H9 (cell line): Measurements from ENCODE around the gene ZNF217. TPM values are rescaled to one million over a fixed set of nuclear protein-coding genes. Genes with fewer than 3 reads are reported as not detected.

Source experiments
- DNase-seq: peaks from one replicate; pipeline ENCODE4 v3.0.0-alpha.2; 2017
- H2AFZ ChIP-seq: one replicate; pipeline ENCODE4 v1.6.1; 2013; ENCODE audit warnings: mild to moderate bottlenecking, low read length, control low read depth, moderate library complexity
- H2AK5ac ChIP-seq: 2 replicates; pipeline ENCODE4 v1.6.1; 2013; ENCODE audit warnings: low read length, control low read depth, mixed read lengths; ENCODE audit not compliant: insufficient read length
- H2BK120ac ChIP-seq: one replicate; pipeline ENCODE4 v1.6.1; 2013; ENCODE audit warnings: low read depth, mild to moderate bottlenecking, low read length, control low read depth, inconsistent platforms; ENCODE audit not compliant: poor library complexity, severe bottlenecking
- H2BK12ac ChIP-seq: 2 replicates; pipeline ENCODE4 v1.6.1; 2013; ENCODE audit warnings: low read length, control low read depth, mixed read lengths, low read depth; ENCODE audit not compliant: insufficient read length
- H2BK15ac ChIP-seq: 2 replicates; pipeline ENCODE4 v1.6.1; 2013; ENCODE audit warnings: low read depth, low read length, control low read depth
- H2BK20ac ChIP-seq: one replicate; pipeline ENCODE4 v1.6.1; 2013; ENCODE audit warnings: low read depth, mild to moderate bottlenecking, low read length, control low read depth, inconsistent platforms; ENCODE audit not compliant: poor library complexity, severe bottlenecking
- H2BK5ac ChIP-seq: 2 replicates; pipeline ENCODE4 v1.6.1; 2013; ENCODE audit warnings: low read length, control low read depth, mixed read lengths; ENCODE audit not compliant: insufficient read length
- H3K14ac ChIP-seq: 2 replicates; pipeline ENCODE4 v1.6.1; 2013; ENCODE audit warnings: low read length, control low read depth; ENCODE audit not compliant: insufficient read depth
- H3K18ac ChIP-seq: 2 replicates; pipeline ENCODE4 v1.6.1; 2013; ENCODE audit warnings: low read depth, mild to moderate bottlenecking, mixed read lengths, low read length, control low read depth; ENCODE audit not compliant: insufficient read length
- H3K23ac ChIP-seq: 2 replicates; pipeline ENCODE4 v1.6.1; 2013; ENCODE audit warnings: low read length, control low read depth, mixed read lengths, low read depth; ENCODE audit not compliant: insufficient read length
- H3K23me2 ChIP-seq: 2 replicates; pipeline ENCODE4 v1.6.1; 2013; ENCODE audit warnings: low read depth, mild to moderate bottlenecking, mixed read lengths, low read length, control low read depth; ENCODE audit not compliant: insufficient read length, poor library complexity, severe bottlenecking
- H3K27ac ChIP-seq: 2 replicates; pipeline ENCODE4 v1.5.1; 2013; ENCODE audit warnings: low read length, control low read depth, mixed read lengths, low read depth; ENCODE audit not compliant: insufficient read length
- H3K27me3 ChIP-seq: 2 replicates; pipeline ENCODE4 v1.6.1; 2013; ENCODE audit warnings: low read length, control low read depth, inconsistent platforms; ENCODE audit not compliant: insufficient read depth
- H3K4ac ChIP-seq: 2 replicates; pipeline ENCODE4 v1.6.1; 2013; ENCODE audit warnings: low read depth, mild to moderate bottlenecking, control low read depth, inconsistent platforms, low read length, moderate library complexity
- H3K4me1 ChIP-seq: 2 replicates; pipeline ENCODE4 v1.6.1; 2013; ENCODE audit warnings: low read length, control low read depth, inconsistent platforms; ENCODE audit not compliant: insufficient read depth
- H3K4me2 ChIP-seq: 2 replicates; pipeline ENCODE4 v1.6.1; 2013; ENCODE audit warnings: low read length, control low read depth, mixed read lengths; ENCODE audit not compliant: insufficient read length, insufficient read depth
- H3K56ac ChIP-seq: 2 replicates; pipeline ENCODE4 v1.6.1; 2013; ENCODE audit warnings: low read depth, mild to moderate bottlenecking, mixed read lengths, low read length, control low read depth; ENCODE audit not compliant: insufficient read length
- H3K79me1 ChIP-seq: 2 replicates; pipeline ENCODE4 v1.6.1; 2013; ENCODE audit warnings: low read depth, mild to moderate bottlenecking, moderate library complexity, low read length, control low read depth, inconsistent platforms; ENCODE audit not compliant: insufficient read depth, poor library complexity, severe bottlenecking
- H3K79me2 ChIP-seq: 2 replicates; pipeline ENCODE4 v1.6.1; 2013; ENCODE audit warnings: low read length, control low read depth, inconsistent platforms; ENCODE audit not compliant: insufficient read depth
- H3K9ac ChIP-seq: 2 replicates; pipeline ENCODE4 v1.6.1; 2013; ENCODE audit warnings: low read length, control low read depth, mixed read lengths; ENCODE audit not compliant: insufficient read length; ENCODE audit errors: extremely low read depth
- H3K9me3 ChIP-seq: one replicate; pipeline ENCODE4 v1.6.1; 2013; ENCODE audit warnings: low read depth, low read length, inconsistent platforms; ENCODE audit not compliant: control insufficient read depth
- H3T11ph ChIP-seq: one replicate; pipeline ENCODE4 v1.6.1; 2013; ENCODE audit warnings: mild to moderate bottlenecking, low read length, control low read depth, inconsistent platforms
- H4K20me1 ChIP-seq: one replicate; pipeline ENCODE4 v1.6.1; 2013; ENCODE audit not compliant: control insufficient read depth, insufficient read length, insufficient read depth
- H4K5ac ChIP-seq: 2 replicates; pipeline ENCODE4 v1.6.1; 2013; ENCODE audit warnings: low read depth, mild to moderate bottlenecking, mixed read lengths, low read length, control low read depth; ENCODE audit not compliant: insufficient read length
- H4K8ac ChIP-seq: replicated peaks from 2 replicates; pipeline ENCODE4 v1.6.1; 2013; ENCODE audit warnings: low read length, control low read depth, mixed read lengths, low read depth; ENCODE audit not compliant: insufficient read length
- H4K91ac ChIP-seq: 2 replicates; pipeline ENCODE4 v1.6.1; 2013; ENCODE audit warnings: low read depth, mild to moderate bottlenecking, moderate library complexity, mixed read lengths, low read length, control low read depth; ENCODE audit not compliant: insufficient read length
- H3K27ac Mint-ChIP-seq, 3 experiments: 2 replicates in 2 of 3; 3 replicates in 1 of 3; pipeline ENCODE4 v1.8.0; 2020 to 2021; ENCODE audit warnings: mixed read lengths in 3 of 3, mild to moderate bottlenecking in 1 of 3, moderate library complexity in 1 of 3
- H3K27me3 Mint-ChIP-seq: 2 replicates; pipeline ENCODE4 v1.8.0; 2021; ENCODE audit warnings: low read depth, mild to moderate bottlenecking, moderate library complexity, mixed read lengths
- H3K36me3 Mint-ChIP-seq, 3 experiments: 2 replicates in 2 of 3; 3 replicates in 1 of 3; pipeline ENCODE4 v1.8.0; 2020 to 2021; ENCODE audit warnings: low read depth in 3 of 3, mixed read lengths in 3 of 3; ENCODE audit not compliant: insufficient read depth in 1 of 3
- H3K4me1 Mint-ChIP-seq, 2 experiments: 2 replicates each; pipeline ENCODE4 v1.8.0; 2020; ENCODE audit warnings: mixed read lengths in 2 of 2
- H3K4me3 Mint-ChIP-seq, 2 experiments: 2 replicates in 1 of 2; 3 replicates in 1 of 2; pipeline ENCODE4 v1.8.0; 2020 to 2021; ENCODE audit warnings: mild to moderate bottlenecking in 2 of 2, mixed read lengths in 2 of 2, moderate library complexity in 1 of 2
- H3K9me3 Mint-ChIP-seq, 2 experiments: 2 replicates in 1 of 2; 3 replicates in 1 of 2; pipeline ENCODE4 v1.8.0; 2020; ENCODE audit warnings: mild to moderate bottlenecking in 2 of 2, mixed read lengths in 2 of 2, moderate library complexity in 1 of 2
- WGBS: extraction: QIAGEN DNeasy Blood & Tissue Kit; methylation state at CpG from one replicate; pipeline ENCODE4 v1.1.7; 2013; ENCODE audit warnings: missing lambda C conversion rate, low lambda C conversion rate, mixed read lengths; ENCODE audit not compliant: insufficient read length; ENCODE audit errors: extremely low coverage; 5-methylcytosine and 5-hydroxymethylcytosine counted together
- total RNA-seq: library from RNA; stranded (reverse); gene quantifications from 2 replicates; pipeline ENCODE4 v1.2.1, GENCODE V29; 2021
- TF ChIP-seq, protein P1 (sequence below): fragments of 200-600 bp; sonication (generic); conservative IDR thresholded peaks from 3 replicates; pipeline ENCODE4 v1.8.0; 2021; ENCODE audit warnings: antibody characterized with exemption, mild to moderate bottlenecking

The ZNF217 gene
- total RNA-seq, 1 experiment from 2014 or later, result 82.8 TPM

DNA sequence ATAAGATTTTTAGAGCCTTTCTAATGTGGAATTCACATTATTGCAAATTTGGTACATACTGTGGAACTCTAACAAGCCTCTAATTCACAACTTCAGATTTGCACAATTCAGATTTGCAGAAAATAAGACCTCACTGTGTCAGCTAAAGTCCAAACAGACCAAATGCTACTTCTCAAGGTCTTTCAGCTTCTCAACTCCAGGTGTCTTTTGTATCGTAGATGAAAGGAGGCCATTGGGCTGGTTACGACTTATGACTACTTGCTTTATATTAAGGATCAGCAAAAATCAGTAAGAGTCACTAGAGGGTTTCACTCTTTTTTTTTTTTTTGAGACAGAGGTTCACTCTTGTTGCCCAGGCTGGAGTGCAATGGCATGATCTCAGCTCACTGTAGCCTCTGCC is 37.8 kb downstream of the ZNF217 start:
- Histone ChIP-seq H3K27me3 (no peaks in the 10 kb centered on the region), H3K9me3 (no peaks in the 10 kb centered on the region), H3T11ph (no peak overlapping the region), H3K9ac (no peak overlapping the region), H3K23me2 (no peaks in the 10 kb centered on the region), H3K23ac (no peak overlapping the region), H2AK5ac (no peak overlapping the region), H3K4me1 (no peaks in the 10 kb centered on the region), H4K5ac (no peak overlapping the region), H3K4ac (no peak overlapping the region), H2BK15ac (no peak overlapping the region), H2AFZ (no peak overlapping the region), H2BK5ac (no peak overlapping the region), H4K8ac (no peak overlapping the region), H2BK20ac (no peak overlapping the region), H4K91ac (no peak overlapping the region), H3K56ac (no peak overlapping the region), H3K4me2 (no peak overlapping the region), H3K27ac (no peak overlapping the region), H3K14ac (no peak overlapping the region), H3K79me2 (no peaks in the 10 kb centered on the region), H3K18ac (no peak overlapping the region), H2BK12ac (no peak overlapping the region), H3K79me1 (no peaks in the 10 kb centered on the region), H2BK120ac (no peak overlapping the region), H4K20me1 (no peaks in the 10 kb centered on the region)
- Mint-ChIP-seq H3K4me3 (no peak overlapping the region), H3K27ac (no peak overlapping the region), H3K36me3 (peaks cover 5 to 18% (median 10%) of the 10 kb centered on the region in 3 experiments; a peak in 5 of 7 replicates), H3K4me1 (no peaks in the 10 kb centered on the region), H3K27me3 (no peaks in the 10 kb centered on the region), H3K9me3 (no peaks in the 10 kb centered on the region)
- TF ChIP-seq, protein P1, sequence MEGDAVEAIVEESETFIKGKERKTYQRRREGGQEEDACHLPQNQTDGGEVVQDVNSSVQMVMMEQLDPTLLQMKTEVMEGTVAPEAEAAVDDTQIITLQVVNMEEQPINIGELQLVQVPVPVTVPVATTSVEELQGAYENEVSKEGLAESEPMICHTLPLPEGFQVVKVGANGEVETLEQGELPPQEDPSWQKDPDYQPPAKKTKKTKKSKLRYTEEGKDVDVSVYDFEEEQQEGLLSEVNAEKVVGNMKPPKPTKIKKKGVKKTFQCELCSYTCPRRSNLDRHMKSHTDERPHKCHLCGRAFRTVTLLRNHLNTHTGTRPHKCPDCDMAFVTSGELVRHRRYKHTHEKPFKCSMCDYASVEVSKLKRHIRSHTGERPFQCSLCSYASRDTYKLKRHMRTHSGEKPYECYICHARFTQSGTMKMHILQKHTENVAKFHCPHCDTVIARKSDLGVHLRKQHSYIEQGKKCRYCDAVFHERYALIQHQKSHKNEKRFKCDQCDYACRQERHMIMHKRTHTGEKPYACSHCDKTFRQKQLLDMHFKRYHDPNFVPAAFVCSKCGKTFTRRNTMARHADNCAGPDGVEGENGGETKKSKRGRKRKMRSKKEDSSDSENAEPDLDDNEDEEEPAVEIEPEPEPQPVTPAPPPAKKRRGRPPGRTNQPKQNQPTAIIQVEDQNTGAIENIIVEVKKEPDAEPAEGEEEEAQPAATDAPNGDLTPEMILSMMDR, result no peak
- no CpG with 5 or more reads among the region's 2 CpGs for WGBS
- DNase-seq, result no peak
